Glutamatergic neuron (in vitro differentiated cells): Measurements from ENCODE around the gene SIRT3. TPM values are rescaled to one million over a fixed set of nuclear protein-coding genes. Genes with fewer than 3 reads are reported as not detected.
"Not testable (repeated sequence)": the region's sequence is repeated elsewhere in the genome, so short reads cannot be mapped to it uniquely, and the experiment has no call there.

Source experiments
- DNase-seq: peaks from one replicate; pipeline ENCODE4 v3.0.0; 2022
- H3K27ac Mint-ChIP-seq: one replicate; pipeline ENCODE4 v1.8.0; 2020; ENCODE audit warnings: mild to moderate bottlenecking, mixed read lengths, inconsistent platforms; ENCODE audit not compliant: unreplicated experiment
- H3K27me3 Mint-ChIP-seq: one replicate; pipeline ENCODE4 v1.8.0; 2020; ENCODE audit warnings: mild to moderate bottlenecking, moderate library complexity, mixed read lengths, inconsistent platforms; ENCODE audit not compliant: unreplicated experiment
- H3K36me3 Mint-ChIP-seq: one replicate; pipeline ENCODE4 v1.8.0; 2020; ENCODE audit warnings: mild to moderate bottlenecking, mixed read lengths, inconsistent platforms; ENCODE audit not compliant: unreplicated experiment
- H3K4me1 Mint-ChIP-seq: one replicate; pipeline ENCODE4 v1.8.0; 2020; ENCODE audit warnings: mild to moderate bottlenecking, low read depth, mixed read lengths, inconsistent platforms; ENCODE audit not compliant: unreplicated experiment
- H3K4me3 Mint-ChIP-seq: one replicate; pipeline ENCODE4 v1.8.0; 2020; ENCODE audit warnings: mild to moderate bottlenecking, mixed read lengths, inconsistent platforms; ENCODE audit not compliant: unreplicated experiment
- H3K9me3 Mint-ChIP-seq: one replicate; pipeline ENCODE4 v1.8.0; 2020; ENCODE audit warnings: mild to moderate bottlenecking, moderate library complexity, mixed read lengths, inconsistent platforms; ENCODE audit not compliant: unreplicated experiment
- total RNA-seq: library from RNA; stranded (reverse); fragmentation: NEBNext Ultra II Directional; extraction: Animal tissue kit (Norgen Biotek cat#: 25700); gene quantifications from one replicate; pipeline ENCODE4 v1.2.1, GENCODE V29; 2021; ENCODE audit not compliant: unreplicated experiment
- TF ChIP-seq, protein P1 (sequence below): fragments of 200-600 bp; sonication (generic); IDR thresholded peaks from one replicate; pipeline ENCODE4 v1.5.0; 2021; ENCODE audit not compliant: partially characterized antibody, unreplicated experiment

SIRT3 gene
- total RNA-seq, 1 donor from 2014 or later: 23.6 TPM

DNA sequence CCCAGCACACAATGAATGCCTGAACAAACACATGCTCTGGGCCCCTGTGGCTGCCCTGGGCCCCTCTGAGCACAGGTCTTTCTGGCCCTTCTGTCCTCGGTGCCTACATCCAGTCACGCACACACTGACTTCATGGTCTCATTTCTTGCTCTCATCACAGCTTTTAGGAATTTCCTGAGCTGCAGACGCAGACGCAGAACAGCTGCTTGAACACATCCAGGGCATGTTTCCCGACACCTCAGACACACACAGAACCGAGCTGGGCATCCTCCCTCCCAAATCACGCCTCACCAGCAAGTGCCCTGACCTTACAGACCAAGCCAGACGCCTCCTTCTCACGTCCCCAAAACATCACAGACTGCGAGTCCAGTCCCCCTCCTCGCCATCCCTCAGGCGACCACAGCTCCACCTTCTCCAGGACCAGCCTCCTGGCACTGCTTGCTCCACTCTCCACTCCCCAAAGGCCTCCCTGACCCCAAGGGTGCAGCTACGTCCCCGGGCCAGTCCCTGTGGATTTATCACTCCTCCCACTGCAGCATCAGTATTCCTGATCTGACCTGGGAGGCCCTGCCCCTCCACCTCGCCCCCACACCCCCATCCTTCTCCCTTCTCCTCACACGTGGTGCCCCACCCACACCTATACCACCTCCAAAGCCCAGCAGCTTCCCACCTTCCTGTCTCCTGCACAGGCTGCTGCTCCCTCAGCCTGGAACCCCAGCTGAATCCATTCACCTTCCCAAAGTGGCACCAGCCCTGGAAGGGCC is 12.9 kb downstream of the SIRT3 start:
- peaks cover 9% of the 10 kb centered on the region for H3K4me1 Mint-ChIP-seq
- peaks cover 11% of the 10 kb centered on the region for H3K27me3 Mint-ChIP-seq
- peak overlapping the region; percentile 15 for H3K27ac Mint-ChIP-seq
- TF ChIP-seq, protein P1, sequence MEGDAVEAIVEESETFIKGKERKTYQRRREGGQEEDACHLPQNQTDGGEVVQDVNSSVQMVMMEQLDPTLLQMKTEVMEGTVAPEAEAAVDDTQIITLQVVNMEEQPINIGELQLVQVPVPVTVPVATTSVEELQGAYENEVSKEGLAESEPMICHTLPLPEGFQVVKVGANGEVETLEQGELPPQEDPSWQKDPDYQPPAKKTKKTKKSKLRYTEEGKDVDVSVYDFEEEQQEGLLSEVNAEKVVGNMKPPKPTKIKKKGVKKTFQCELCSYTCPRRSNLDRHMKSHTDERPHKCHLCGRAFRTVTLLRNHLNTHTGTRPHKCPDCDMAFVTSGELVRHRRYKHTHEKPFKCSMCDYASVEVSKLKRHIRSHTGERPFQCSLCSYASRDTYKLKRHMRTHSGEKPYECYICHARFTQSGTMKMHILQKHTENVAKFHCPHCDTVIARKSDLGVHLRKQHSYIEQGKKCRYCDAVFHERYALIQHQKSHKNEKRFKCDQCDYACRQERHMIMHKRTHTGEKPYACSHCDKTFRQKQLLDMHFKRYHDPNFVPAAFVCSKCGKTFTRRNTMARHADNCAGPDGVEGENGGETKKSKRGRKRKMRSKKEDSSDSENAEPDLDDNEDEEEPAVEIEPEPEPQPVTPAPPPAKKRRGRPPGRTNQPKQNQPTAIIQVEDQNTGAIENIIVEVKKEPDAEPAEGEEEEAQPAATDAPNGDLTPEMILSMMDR: no peak
- peaks cover 4% of the 10 kb centered on the region for H3K9me3 Mint-ChIP-seq
- H3K36me3 Mint-ChIP-seq: no peaks in the 10 kb centered on the region
- DNase-seq: no peak
- H3K4me3 Mint-ChIP-seq: no peak overlapping the region

DNA sequence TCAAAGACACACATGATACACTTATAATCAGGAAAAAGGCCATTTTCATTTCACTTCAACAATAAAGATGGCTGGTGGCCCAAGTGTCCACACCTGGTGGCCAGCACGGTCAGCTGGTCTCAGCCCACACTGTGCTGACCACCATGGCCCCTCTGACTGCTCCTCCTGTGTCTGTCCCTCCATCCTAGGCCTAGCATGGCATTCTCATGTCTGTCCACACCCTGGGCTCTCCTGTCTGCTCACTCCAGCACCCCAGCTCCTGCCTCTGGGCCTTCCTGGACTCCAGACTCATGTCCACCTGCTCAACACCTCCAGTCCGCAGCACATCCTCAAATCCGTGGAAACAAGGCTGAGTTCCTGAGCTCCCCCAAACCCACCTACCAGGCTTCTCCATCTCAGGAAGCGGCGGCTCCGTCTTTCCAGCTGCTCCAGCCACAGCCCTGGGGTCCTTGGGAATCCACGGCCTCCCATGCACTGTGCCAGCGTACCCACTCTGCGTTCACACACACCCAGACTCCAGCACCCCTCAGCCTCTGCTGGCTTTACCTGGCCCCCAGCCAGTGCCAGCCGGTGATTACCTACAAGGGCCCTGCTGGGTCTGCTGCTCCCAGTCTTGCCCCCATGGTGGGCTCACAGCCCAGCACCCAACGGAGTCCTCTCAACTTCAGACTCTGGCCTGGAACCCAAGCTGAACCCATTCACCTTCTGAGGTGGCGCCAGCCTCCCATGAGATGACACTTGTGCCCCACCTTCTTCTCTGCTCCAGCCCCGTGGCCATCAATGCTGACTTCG is 13.9 kb downstream of the SIRT3 start:
- Mint-ChIP-seq H3K27ac (no peak overlapping the region), H3K9me3 (peaks cover 4% of the 10 kb centered on the region), H3K36me3 (no peaks in the 10 kb centered on the region), H3K27me3 (peaks cover 9% of the 10 kb centered on the region), H3K4me1 (peaks cover 9% of the 10 kb centered on the region), H3K4me3 (peak overlapping the region; percentile 9)
- TF ChIP-seq, protein P1: no peak
- no peak for DNase-seq

DNA sequence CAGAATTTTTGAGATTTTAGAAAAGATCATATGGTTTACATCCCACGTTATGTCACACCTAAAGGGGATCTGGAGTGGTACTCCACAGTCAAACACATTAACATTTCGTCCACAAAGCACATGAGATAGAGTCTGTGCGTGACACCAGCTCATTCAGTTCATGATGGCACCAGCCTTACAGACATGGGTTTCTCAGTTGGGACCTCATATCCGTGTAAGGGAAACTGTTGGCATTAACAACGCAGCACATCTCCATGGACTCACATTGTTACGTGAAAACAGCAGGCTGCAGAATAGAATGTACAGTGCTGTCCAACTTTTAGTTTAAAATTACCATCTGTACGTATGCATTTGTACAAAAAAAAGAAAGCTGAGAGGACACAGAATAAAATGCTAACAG is 14.6 kb downstream of the SIRT3 start:
- no peaks in the 10 kb centered on the region for H3K36me3 Mint-ChIP-seq
- H3K4me1 Mint-ChIP-seq: peaks cover 9% of the 10 kb centered on the region
- no peak overlapping the region for H3K27ac Mint-ChIP-seq
- H3K4me3 Mint-ChIP-seq: no peak overlapping the region
- peaks cover 4% of the 10 kb centered on the region for H3K9me3 Mint-ChIP-seq
- TF ChIP-seq, protein P1: no peak
- DNase-seq: no peak
- H3K27me3 Mint-ChIP-seq: peaks cover 9% of the 10 kb centered on the region

DNA sequence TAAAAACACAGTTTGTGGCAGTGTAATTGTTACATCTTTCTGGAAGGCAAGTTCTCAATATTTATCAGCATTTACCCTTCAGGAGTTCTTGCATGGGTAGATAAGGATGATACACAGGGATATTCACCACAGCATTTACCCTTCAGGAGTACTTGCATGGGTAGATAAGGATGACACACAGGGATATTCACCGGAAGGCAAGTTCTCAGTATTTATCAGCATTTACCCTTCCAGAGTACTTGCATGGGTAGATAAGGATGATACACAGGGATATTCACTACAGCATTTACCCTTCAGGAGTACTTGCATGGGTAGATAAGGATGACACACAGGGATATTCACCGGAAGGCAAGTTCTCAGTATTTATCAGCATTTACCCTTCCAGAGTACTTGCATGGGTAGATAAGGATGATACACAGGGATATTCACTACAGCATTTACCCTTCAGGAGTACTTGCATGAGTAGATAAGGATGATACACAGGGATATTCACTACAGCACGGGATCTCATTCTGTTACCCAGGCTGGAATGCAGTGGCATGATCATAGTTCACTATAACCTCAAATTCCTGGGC is 15.4 kb downstream of the SIRT3 start:
- not testable (repeated sequence) for H3K9me3 Mint-ChIP-seq, DNase-seq, H3K4me1 Mint-ChIP-seq, H3K27me3 Mint-ChIP-seq, H3K27ac Mint-ChIP-seq, H3K36me3 Mint-ChIP-seq, H3K4me3 Mint-ChIP-seq

DNA sequence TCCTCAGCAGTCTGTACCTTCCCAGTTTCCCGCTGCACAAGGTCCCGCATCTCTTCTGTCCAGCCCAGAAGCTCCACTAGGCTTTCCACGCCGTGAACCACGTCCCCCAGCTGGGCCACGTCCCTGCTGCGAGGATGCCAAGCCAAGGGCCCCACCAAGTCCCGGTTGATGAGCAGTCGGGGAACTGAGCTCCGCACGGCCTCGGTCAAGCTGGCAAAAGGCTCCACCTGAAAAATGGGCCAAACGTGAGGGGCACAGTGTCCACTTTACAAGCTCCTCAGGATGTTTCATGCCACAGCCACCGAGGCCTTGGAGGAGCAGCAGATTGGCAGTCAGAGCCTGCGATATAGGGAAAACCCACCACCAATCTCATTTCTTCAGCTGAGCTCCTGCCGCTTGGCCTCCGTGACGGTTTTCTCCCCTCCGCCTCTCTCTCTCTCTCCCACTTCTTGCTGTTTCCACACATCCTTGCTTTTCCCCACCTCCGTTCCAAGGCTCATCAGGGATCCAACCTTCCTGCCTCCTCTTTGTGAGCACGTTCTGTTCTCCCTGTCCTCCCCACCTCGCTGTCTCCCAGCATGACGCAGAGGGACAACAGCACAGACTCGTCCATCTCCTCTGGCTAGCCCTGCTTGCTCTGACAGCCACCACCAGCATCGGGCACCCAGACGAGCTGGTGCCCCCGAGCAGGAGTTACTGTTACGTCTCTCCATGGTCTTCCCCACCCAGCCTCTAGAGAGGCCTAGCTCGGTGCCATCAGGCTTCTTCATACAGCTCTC is 17.1 kb downstream of the SIRT3 start:
- H3K27me3 Mint-ChIP-seq: peaks cover 7% of the 10 kb centered on the region
- no peaks in the 10 kb centered on the region for H3K36me3 Mint-ChIP-seq
- H3K27ac Mint-ChIP-seq: no peak overlapping the region
- H3K4me1 Mint-ChIP-seq: peaks cover 2% of the 10 kb centered on the region
- TF ChIP-seq, protein P1: no peak
- no peak overlapping the region for H3K4me3 Mint-ChIP-seq
- no peak for DNase-seq
- peaks cover 4% of the 10 kb centered on the region for H3K9me3 Mint-ChIP-seq
